ENCODE measurements around the gene TLR7.

DNA sequence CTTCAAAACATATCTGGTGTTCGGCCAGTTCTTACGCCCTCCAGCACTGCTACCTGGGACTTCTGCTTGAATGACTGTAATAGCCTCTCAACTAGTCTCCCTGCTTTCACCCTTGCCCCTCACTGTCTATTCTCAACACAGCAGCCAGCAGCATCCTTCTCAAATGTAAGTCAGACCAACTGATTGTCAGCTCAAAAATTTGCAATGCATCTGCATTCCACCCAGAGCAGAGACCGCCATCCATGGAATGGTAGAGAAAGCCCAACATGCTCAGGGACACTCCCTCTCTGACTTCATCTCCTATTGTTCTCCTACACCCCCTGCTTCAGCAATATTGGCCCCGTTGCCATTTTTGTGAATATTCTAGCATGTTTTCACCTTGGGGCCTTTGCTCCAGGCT lies 5.9 kb downstream of the TLR7 start:
- TF ChIP-seq, protein P1, sequence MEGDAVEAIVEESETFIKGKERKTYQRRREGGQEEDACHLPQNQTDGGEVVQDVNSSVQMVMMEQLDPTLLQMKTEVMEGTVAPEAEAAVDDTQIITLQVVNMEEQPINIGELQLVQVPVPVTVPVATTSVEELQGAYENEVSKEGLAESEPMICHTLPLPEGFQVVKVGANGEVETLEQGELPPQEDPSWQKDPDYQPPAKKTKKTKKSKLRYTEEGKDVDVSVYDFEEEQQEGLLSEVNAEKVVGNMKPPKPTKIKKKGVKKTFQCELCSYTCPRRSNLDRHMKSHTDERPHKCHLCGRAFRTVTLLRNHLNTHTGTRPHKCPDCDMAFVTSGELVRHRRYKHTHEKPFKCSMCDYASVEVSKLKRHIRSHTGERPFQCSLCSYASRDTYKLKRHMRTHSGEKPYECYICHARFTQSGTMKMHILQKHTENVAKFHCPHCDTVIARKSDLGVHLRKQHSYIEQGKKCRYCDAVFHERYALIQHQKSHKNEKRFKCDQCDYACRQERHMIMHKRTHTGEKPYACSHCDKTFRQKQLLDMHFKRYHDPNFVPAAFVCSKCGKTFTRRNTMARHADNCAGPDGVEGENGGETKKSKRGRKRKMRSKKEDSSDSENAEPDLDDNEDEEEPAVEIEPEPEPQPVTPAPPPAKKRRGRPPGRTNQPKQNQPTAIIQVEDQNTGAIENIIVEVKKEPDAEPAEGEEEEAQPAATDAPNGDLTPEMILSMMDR (IDR thresholded peaks at IDR 0.05) = no peak
- no peak for TF ChIP-seq POLR2A (IDR thresholded peaks at IDR 0.05)

All from heart left ventricle (tissue), 13 donors.